Limb (tissue), 2 donors: ENCODE results near the gene KRT24.
"Not testable (repeated sequence)": the region's sequence is repeated elsewhere in the genome, so short reads cannot be mapped to it uniquely, and the experiment has no call there.

ENCODE experiments used
- DNase-seq, 2 donors: peaks; one replicate each; pipeline ENCODE4 v3.0.0-alpha.2; 2016; ENCODE audit errors: extremely low spot score in 2 of 2

Gene KRT24

DNA sequence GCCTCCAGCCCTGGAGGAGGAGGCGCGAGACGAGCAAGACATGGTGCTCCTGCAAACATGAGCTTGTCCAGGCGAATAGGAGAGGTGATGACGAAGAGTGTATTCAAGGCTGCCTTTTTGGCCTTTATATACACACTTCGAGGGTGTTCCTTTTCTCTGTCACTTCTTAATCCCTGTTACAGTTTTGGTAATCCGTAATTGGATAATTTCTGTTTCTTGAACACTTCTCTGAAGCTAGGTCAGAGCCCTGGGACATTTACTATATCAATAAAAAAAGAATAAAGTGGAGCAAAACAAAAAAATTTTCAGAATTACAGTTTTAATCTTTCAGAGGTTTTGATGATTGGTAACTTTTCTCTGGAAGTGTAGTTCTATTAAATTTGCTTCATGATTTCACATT lies at the start of gene KRT24:
Gene KRT24 (minus strand): TSS at position 101 of the 400 bp plus-strand sequence. CDS start 59 bp downstream, at position 42.
- no peak for DNase-seq

DNA sequence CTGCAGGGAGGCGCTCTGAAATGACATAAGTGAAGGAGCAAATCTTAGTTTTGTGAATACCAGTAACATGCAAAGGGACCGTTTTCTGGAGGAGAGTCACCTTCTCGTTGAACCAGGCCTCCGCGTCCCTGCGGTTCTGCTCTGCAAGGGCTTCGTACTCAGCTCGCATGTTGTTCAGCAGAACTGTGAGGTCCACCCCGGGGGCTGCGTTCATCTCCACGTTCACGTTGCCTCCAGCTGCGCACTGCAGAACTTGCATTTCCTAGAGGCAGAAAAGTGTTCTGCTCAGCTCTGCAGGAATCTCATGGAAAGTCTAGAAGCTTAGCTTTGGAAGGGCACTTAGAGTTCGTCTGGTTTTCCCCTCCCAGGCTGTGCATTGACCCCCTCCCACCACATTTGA lies 47.5 kb upstream of the KRT24 start:
- DNase-seq, result no peak

DNA sequence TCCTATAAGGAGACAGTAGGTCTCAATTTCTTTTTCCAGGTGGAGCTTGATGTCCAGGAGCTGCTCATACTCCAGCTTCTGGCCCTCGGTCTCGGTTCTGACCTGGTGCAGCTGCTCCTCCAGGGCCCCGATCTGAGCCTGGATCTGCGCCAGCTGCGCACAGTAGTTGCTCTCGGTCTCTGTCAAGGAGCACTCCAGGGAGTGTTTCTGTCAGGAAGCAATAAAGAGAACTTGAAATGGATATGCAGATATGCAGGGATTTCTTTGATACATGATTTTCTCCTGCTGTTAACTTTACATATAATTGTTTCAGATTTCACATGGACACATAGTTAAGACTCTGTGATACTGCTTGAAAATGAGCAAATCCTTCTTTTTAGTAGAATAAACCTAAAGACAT lies 46.8 kb upstream of the KRT24 start:
- DNase-seq, result no peak

DNA sequence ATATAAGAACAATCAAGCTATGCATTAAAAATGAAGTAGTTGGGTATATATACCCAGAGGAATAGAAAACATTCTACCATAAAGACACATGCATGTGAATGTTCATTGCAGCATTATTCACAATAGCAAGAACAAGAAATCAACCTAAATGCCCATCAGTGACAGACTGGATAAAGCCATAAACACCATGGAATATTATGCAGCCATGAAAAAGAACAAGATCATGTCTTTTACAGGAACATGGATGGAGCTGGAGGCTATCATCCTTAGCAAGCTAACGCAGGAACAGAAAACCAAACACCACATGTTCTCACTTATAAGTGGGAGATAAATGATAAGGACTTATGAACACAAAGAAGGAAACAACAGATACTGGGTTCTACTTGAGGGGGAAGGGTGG lies 45.1 kb upstream of the KRT24 start:
- not testable (repeated sequence) for DNase-seq

DNA sequence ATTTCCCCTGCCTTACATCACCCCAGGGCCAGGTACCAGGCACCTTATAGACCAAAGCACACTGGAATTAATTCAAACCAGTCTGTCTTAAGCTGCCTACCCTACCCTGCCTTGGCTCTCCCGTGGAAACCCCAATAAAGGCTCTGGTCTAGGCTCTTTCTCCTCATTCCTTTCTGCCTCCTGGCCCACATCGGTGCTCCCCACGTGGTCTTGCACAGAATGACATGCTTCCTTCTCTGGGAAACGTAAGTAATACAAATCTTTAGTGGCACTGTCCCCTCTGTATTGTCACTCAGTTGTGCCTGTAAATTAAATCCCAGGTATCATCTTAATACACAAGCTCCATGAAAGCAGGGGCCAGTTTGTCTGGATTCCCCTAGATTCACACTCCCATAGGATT lies 35.0 kb upstream of the KRT24 start:
- no peak for DNase-seq

DNA sequence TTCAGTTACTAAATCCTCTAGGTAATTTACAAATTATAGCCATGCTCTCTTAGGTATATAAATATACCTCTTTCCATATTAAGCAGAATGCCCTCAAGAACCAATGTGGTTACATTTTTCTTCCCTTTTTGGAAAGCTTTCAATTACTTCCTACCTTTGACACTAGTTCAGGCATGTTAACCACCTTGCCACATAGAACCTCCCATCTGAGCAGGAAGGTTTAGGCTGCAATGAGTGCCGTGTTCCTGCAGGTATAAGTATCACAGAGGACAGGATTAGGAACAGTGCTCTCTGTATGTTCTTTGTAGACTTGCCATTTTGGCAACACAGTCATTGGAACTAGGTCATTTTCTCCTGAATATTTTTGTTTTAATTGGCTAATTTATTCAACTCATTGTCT lies 31.5 kb upstream of the KRT24 start:
- DNase-seq, result no peak

DNA sequence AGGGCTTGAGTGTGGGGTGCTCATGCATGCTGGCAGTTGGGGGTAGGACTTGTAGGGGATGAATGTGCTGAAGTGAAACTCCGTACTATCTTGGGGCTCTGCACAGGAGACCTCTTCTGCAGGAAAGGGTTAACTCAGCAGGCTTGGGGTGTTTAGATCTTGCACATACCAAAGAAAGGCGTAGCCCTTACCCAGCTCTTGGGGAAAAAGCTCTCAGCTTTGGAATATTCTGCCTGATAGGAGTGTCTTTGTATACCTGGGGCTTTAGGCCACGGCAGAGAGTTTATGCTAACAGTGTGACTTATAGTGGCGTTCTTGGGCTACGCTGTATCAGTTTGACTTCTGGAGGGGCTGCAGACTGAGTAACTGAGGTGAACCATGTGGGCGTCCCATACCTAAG lies 30.5 kb upstream of the KRT24 start:
- DNase-seq, result no peak

DNA sequence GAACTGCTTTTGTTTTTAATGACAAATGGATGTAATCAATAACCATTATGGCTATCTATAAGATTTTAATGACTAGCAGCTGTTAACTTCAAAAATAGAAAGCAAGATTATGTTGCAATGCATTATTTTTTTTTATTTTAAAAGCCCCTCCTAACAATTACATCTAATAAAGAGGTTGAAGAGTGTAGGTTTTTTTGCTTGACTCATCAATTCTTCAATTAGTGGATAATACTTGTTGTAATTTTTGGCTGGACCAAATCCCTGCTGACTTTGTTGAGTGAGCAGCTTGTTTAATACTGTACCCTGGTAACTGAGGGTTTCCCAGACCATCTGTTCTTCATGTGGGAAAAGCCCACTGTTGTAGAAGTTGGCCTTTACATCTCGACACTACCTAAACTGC lies 27.4 kb upstream of the KRT24 start:
- DNase-seq, result no peak

DNA sequence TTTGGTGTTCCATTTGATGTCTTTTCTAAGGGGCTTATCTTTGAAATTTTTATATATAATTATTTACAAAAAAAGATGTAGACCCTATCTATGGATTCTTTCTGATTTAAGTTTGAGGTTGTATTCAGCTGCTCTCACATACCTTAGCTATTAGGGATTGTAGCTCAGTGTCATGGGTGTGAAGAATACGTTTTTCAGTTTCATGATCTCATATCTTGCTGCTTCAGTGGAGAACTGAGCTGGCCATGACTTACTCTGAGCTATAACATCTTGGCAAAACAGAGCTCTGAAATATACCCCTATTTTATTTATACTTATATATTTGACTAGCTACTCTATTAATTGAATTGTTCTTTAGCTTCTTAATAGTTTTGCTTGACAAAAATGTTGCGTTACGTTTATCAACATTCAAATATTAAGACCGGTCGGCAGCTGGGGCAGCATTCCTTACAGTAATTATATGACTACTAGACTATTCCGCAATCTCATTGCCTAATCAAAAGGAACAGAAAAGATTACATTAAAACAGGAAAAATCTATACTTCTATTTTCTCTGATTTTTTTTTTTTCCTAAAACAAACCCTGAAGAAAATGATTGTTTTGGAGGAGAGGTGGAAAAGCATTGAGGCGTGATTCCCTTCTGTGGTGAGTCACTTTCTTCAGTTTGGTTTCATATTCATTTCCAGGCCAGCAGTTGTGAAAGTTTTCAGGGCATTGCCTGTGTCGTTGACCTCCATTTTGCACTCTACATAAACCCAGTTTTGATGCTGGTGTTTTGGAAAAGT lies 24.1 kb upstream of the KRT24 start:
- no peak for DNase-seq

DNA sequence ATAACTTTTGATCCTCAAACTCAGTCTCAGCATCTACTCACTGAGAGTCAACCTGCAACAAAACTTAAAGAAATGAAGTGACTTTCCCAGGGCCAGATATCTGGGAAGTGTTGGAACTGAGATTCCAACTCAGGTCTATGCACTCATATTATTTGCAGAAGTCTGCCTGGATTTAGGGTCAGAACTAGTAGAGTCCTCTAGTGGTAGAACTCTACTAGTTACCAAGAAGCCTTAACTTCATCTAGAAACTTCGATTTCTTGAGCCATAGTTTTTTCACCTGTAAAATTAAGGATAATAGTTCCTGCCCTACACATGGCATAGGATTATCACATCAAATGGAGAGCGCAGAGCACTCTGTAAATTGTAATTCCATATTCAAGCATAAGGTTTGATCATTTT lies 23.4 kb upstream of the KRT24 start:
- no peak for DNase-seq

DNA sequence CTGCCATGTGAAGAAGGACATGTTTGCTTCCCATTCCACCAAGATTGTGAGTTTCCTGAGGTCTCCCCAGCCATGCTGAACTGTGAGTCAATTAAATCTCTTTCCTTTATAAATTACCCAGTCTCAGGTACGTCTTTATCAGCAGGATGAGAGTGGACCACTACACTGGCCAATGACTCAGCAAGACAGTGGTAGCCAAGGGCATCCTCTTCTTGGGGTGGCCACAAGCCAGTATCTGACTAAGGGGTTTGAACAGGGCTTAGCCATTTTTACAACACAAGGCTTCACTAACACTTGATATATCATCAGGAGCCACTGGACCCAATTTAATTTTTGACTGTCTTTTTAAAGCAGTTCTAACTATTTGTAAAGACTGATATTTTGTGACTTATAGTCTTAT lies 21.1 kb upstream of the KRT24 start:
- no peak for DNase-seq

DNA sequence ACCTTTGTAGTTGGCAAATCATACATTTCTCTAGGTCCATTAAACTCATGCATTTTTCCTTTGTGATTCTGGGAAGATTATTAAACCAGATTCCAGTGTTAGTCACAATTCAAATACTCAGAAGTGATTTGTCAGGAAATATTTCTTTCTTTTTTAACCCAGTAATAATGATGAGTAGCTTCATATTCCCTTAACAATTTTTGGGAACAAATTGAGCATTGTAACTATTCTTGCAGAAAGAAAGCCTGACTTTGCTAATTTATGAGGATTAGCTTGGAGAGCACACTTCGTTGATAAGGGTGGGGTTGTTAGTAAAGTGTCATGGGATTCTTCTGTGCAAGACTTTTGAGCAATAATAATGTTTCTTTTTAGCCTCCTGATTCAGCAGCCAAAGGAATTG lies 18.7 kb upstream of the KRT24 start:
- DNase-seq, result no peak

DNA sequence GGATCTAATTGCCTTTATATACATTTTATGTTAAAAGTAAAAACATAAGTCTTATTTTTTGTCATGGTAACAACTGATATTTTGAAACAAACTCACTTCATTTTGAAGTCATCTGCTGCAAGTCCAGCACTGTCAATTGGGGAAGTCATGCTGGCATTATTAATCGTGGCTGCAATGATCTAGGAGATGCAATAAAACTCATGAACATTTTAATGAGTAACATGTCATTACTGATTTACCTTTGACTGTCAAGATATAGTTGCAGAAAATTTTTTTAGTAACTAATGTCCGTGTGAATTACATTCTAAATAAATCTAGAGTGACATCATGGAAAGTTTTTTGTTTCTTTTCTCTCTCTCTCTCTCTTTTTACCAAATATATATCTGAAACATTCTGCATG lies 17.3 kb upstream of the KRT24 start:
- no peak for DNase-seq

DNA sequence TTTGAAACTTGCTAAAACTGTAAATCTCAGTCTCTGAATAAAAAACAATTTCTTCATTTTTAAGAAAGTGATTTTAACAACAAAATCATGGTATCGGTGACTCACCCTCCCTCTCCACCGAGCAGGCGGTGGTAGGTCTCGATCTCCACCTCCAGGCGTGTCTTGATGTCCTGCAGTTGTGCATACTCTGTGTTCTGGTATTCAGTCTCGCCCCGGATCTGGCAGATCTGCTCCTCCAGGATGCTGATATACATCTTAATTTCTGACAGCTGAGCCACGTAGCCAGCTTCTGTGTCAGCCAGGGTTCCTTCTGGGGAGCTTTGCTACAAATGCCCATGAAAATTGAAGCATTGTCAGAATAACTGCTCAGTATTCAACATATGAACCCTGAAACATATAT lies 15.4 kb upstream of the KRT24 start:
- no peak for DNase-seq

DNA sequence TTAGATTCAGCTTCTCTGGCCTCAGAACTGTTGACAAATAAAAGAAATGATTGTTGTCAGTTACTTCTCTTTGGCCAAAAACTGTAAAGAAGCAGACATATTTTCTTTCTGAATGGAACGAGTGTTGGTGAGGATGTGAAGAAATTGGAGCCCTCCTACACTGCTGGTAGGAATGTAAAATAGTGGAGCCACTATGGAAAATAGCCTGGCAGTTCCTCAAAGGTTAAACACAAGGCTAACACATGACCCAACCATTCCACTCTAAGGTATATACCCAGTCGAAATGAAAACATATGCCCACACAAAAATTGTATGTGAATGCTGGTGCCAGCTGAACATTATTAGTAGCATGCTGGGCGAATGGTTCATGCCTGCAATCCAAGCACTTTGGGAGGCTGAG lies 14.2 kb upstream of the KRT24 start:
- DNase-seq, result no peak

DNA sequence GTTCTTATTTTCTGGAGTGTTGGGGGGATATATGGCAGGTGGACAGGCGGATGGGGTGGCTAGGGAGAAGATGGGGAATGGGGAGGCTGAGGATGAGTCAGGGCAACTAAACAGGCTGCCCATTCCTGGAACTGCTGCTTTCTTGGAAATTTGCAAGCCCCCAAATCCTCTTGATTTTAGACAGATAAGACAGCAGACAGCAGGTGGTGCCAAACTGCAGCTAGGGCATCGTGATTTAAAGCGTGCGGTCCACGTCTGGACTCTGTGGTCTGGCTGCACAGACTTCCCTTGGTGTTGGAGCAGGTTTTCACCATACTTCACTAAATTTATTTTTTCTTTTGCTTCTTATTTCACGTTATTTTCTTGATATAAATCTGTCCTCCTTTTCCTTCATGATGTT lies 10.9 kb upstream of the KRT24 start:
- no peak for DNase-seq

DNA sequence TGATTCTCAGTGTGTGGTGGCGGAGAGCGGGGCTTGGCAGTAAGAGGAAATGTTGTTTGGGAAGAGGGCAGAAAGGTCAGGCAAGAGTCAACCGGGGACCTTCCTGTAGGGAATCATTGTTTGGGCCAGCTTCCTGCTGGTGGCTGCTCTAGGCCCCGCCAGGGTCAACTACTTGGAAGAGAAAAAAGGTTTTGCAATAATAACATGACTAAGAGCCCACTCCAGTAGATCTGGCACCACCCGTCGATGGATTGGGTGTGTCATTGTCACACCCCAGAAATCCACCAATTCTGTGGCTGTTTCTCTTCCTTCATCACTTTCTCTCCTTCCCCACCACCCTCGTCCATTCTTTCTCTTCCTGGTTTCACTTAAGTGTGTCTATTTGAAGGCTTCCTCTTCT lies 4.2 kb upstream of the KRT24 start:
- no peak for DNase-seq

DNA sequence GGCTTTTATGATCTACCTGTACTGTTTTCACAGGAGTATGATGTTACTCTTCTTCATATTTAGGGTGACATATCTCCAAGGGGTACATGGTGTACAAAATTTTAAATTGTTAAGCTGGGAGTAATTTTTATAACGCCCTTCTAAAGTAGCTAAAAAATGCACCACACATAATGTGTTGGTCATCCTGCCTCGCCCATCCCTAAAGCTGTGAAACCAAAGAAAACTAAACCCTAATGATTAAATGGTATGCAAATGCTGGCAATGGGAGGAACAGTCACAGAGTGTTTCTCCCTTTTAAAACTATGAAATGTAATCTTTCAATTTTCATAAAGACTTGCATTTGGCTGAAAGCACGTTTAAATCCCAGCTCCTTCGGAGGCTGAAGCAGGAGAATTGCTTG lies 2.0 kb upstream of the KRT24 start:
- DNase-seq, result no peak

DNA sequence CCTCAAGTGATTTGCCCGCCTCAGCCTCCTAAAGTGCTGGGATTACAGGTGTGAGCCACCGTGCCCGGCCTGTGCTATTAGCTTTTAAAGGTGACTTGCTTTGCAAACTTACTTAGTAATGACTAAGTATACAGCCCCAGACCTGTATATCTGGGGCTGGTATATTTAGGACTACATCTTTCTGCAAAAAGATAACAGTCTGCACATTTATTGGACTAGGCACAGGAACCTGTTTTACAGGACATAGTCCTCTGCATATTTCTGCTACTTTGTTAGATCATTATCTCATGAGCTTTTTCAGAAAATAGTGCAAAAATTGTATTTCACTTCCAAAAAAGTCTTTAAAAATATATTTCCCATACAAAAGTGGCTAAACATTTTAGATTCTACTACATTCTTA lies 1.3 kb downstream of the KRT24 start:
- DNase-seq, result no peak

DNA sequence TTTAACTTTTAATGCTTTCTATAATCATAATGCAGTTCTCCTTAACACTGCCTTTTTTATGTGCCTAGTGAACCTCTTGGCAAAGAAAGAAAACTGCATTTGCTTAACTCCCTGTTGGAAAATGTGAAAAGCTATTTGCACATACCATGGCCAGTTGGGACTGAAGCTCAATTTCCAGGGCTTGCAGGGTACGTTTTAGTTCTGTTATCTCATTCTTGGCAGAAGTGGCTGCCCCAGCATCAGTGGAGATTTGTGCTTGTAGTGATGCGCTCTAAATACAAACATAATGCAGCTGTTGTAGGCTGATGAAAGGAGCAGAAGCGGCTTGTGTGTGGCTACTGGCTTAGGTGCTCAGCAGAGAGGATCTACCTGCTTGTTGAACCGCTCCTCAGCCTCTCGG lies 3.7 kb downstream of the KRT24 start:
- DNase-seq, result peak in 1 of 2 donors; percentile 42

DNA sequence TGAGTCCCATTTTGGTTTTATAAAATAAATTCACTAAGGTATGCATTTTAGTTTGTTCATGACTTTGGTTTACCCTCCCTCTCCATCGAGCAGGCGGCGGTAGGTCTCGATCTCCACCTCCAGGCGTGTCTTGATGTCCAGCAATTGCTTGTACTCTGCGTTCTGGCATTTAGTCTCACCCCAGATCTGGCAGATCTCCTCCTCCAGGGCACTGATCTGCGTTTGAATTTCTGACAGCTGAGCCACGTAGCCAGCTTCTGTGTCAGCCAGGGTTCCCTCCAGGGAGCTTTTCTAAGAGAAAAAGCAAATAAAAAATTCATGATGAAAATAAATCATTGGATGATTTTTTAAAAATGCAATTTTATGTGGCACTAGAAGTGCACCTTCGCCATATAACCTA lies 4.2 kb downstream of the KRT24 start:
- peak in 1 of 2 donors; percentile 37 for DNase-seq

DNA sequence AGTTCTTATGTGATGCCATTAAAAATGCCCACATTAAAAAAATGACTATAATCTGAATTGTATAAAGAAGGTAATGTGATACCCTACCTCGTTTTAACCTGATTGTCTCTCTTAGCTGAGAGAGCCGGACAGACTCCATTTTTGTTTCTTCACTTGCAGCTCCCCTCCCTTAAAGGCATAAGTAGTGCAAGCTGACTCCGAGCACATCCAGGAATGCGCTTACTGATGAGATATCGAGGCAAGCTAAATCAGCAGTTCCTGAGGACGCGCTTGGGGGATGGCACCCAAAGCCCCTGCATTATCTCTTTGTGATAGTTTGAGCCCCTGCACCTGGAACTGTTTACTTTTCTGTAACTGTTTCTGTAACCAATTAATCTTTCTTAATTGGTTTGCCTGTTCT lies 6.3 kb downstream of the KRT24 start:
- DNase-seq, result no peak

DNA sequence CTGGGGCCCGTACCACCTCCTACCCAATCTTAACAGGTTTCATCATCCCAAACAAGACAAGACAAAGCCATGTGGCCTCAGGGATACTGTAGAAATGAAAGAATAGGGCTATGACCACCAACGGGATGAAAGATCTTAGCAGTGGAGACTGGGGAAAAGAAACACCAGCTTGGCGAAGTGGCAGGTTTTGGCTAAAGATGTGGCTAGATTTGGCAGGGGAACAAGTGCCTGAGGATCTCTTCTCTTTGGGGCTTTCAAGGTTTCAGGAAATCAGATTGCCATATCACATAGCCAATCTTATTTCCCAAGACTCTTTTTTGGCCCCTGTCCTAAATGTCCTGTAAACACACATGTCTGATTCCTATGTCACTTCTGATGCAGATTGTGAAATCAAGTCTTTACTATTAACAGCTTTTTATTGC lies 6.9 kb downstream of the KRT24 start:
- DNase-seq, result no peak
